GM18951 (cell line): Measurements from ENCODE around the gene COA1.

ENCODE experiments used
- POLR2A ChIP-seq: IDR thresholded peaks from 4 replicates; pipeline ENCODE4 v1.6.1; 2011; ENCODE audit warnings: mild to moderate bottlenecking; ENCODE audit not compliant: insufficient read length, insufficient read depth; ENCODE audit errors: extremely low read depth
- in situ Hi-C: fragments of 300-500 bp; cut with MboI; formaldehyde crosslinking; loops from one replicate; pipeline ENCODE4 v1.12.0; 2022; ENCODE audit warnings: low sequenced_read_pairs, mixed read lengths, inconsistent platforms; ENCODE audit not compliant: unreplicated experiment

Gene COA1

DNA sequence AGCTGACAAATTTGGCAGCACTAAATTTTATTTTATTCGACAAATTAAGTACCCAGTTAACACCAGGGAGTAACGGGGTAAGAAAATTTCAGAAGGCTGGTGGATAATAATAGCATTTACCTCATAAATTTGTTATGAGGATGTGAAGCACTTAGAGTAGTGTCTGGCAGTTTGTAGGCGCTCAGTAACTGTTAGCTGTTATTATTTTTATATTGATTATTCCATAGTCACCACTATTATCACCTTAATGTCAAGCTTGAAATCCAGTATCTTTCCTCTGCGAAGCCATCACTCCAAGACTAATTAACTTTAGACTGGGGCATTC is 563 bp upstream of the COA1 start:
- no peak for TF ChIP-seq POLR2A
- in situ Hi-C loops, result loop anchor here (25.0 kb wide), 1 partner anchor 793 kb away; the partner anchor contains the start of genes MRPL32 and PSMA2

DNA sequence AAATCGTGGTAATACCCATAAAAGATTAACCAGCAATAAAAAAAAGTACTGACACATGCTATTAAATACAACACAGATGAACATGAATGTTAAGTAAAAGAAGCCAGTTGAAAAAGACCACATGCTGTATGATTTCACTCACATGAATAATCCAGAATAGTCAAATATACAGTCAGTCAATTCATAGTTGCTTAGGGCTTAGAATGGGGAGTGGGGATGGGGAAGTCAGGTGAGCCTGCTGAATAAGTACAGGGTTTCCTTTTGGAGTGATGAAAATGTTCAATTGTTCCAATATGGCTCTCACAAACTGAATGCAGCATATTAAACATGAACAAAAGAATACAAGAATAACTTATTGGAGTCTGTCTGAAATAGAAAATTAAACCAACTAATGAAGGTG is 1.8 kb downstream of the COA1 start:
- in situ Hi-C loops, result loop anchor here (25.0 kb wide), 1 partner anchor 790 kb away; the partner anchor contains the start of genes MRPL32 and PSMA2
- TF ChIP-seq POLR2A, result no peak

DNA sequence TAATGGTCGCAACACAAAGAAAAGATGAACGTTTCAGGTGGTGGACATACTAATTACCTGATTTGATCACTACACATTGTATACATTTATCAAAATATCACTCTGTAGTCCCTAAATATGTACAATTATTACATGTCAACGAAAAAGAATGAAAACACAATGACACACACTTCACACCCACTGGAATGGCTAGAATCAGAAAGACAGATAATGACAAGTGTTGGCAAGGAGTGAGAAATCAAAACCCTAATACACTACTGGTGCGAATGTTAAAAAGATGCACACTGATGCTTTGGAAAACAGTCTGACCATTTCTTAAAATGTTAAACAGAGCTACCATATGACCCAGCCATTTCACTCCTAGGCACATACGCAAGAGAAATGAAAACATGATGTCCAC is 2.3 kb downstream of the COA1 start:
- TF ChIP-seq POLR2A, result no peak
- in situ Hi-C loops, result loop anchor here (25.0 kb wide), 1 partner anchor 790 kb away; the partner anchor contains the start of genes MRPL32 and PSMA2

DNA sequence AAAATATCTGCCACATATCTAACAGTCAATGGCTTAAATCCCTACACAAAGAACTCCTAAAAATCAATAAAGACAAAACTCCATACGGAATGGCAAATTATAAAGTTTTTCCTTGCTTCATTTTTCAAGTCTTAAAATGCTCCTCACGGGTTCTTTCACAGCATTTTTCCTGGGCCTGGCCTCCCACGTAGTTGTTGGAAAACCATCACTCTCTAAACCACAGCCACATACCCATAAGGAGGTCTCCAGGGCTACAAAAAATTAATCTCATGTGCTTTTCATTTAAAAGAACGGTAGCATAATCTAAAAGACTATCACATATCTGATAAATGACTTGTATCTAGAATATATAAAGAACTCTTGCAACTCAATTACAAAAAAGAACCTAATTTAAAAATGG is 2.9 kb downstream of the COA1 start:
- no peak for TF ChIP-seq POLR2A
- in situ Hi-C loops, result loop anchor here (25.0 kb wide), 1 partner anchor 789 kb away; the partner anchor contains the start of genes MRPL32 and PSMA2

DNA sequence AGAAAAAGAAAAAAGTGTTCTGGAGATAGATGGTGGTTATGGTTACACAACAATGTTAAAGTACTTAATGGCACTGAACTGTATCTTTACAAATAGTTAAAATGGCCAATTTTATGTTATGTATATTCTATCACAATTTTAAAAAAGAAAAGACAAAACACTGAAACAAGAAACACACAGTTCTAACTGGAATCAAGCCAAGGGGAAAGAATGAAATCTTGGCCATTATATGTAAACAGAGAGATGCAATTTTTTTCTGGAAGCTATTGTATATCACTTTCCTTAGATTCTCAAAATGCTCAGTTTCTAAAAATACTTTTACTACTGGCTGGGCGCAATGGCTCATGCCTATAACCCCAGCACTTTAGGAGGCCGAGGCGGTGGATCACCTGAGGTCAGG is 4.1 kb downstream of the COA1 start:
- in situ Hi-C loops, result loop anchor here (25.0 kb wide), 1 partner anchor 788 kb away; the partner anchor contains the start of genes MRPL32 and PSMA2
- no peak for TF ChIP-seq POLR2A

DNA sequence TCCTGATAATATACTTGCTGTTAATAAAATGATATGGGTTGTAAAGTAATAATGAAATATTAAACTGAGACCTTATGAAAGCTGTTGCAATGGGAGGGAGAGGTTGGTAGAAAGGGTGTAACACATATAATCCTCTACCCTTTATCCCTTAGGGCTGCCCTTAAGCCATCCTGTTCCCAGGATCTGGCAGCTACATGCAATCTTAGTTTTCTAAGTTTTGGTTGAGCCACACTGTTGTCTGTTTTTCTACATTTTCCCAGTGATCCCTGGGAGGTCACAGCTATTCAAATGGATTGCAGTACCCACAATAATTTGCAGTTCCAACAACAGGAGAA is 6.3 kb downstream of the COA1 start:
- TF ChIP-seq POLR2A, result no peak

DNA sequence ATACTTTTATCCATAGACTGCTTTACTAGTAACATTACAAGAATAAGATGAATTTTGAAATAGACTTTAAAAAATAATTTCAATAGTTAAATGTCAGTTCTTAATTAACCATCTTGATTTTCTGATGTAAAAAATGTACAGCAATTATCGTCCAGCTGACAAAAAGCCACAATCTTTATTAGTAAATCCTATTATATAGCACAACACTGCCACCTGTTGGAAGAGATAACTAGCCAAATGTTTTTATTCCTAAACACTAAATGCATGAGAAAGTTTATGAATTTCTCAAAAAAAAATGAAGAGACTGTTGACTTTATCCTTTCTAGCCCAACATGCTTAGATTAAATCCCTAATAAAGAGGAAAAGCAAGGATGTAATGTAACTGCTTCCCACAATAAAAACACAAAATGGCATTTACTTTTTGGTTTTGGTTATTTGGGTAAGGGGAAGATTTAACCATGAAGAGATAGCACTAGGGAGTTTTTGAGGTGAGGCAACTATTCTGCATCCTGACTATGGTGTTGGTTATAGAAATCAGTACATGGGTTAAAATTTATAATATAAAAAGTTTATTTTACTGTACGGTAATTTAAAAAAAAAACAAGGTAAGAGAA is 8.0 kb downstream of the COA1 start:
- TF ChIP-seq POLR2A, result no peak
- in situ Hi-C loops, result loop anchor here (25.0 kb wide), 2 partner anchors 259 to 459 kb away; no protein-coding TSS in a partner anchor

More for the DNA sequence above, 6.3 kb downstream of the COA1 start:
- in situ Hi-C loops, result loop anchor here (25.0 kb wide), 2 partner anchors 261 to 461 kb away; no protein-coding TSS in a partner anchor

DNA sequence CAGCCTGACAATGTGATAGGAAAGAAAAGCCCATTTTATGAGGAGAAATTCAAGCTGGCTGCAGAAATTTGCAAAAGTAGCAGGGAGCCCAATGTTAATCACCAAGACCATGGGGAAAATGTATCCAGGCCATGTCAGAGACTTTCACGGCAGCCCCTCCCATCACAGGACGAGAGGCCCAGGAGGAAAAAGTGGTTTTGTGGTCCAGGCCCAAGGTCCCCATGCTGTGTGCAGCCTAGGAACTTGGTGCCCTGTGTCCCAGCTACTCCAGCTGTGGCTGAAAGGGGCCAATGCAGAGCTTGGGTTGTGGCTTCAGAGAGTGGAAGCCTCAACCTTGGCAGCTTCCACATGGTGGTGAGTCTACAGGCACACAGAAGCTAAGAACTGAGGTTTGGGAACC is 12.7 kb downstream of the COA1 start:
- in situ Hi-C loops, result loop anchor here (10.0 to 25.0 kb wide), 3 partner anchors 118 to 454 kb away; no protein-coding TSS in a partner anchor

DNA sequence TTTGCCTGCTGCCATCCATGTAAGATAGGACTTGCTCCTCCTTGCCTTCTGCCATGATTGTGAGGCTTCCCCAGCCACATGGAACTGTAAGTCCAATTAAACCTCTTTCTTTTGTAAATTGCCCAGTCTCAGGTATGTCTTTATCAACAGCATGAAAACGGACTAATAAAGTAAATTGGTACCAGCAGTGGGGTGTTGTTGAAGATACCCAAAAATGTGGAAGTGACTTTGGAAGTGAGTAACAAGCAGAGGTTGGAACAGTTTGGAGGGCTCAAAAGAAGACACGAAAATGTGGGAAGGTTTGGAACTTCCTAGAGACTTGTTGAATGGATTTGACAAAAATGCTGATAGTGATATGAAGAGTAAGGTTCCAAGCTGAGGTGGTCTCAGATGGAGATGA is 13.4 kb downstream of the COA1 start:
- in situ Hi-C loops, result loop anchor here (10.0 to 25.0 kb wide), 3 partner anchors 119 to 454 kb away; no protein-coding TSS in a partner anchor

More for the DNA sequence above, 12.7 kb downstream of the COA1 start:
- TF ChIP-seq POLR2A, result no peak

DNA sequence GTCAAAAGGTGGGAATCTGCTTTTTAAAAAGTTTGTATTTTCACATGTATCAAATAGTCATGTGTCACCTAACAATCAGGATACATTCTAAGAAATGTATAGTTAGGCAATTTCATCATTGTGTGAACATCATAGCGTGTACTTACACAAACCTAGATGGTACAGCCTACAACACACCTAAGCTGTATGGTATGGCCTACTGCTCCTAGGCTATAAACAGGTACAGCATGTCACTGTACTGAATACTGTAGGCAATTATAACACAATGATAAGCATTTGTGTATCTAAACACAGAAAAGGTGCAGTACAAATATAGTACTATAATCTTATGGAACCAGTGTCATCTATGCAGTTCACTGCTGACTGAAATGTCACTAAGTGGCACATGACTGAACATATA is 17.8 kb downstream of the COA1 start:
- TF ChIP-seq POLR2A, result no peak
- in situ Hi-C loops, result loop anchor here (10.0 to 25.0 kb wide), 3 partner anchors 123 to 449 kb away; no protein-coding TSS in a partner anchor

DNA sequence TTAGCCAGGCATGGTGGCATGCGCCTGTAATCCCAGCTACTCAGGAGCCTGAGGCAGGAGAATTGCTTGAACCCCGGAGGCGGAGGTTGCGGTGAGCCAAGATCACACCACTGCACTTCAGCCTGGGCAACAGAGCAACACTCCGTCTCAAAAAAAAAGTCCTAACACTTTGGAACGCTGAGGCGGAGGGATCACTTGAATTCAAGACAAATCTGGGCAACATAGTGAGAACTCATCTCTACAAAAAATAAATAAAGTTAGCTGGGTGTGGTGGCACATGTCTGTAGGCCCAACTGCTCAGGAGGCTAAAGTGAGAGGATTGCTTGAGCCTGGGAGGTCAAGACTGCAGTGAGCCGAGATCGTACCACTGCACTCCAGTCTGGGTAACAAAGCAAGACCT is 21.3 kb downstream of the COA1 start:
- in situ Hi-C loops, result loop anchor here (25.0 kb wide), 2 partner anchors 246 to 446 kb away; no protein-coding TSS in a partner anchor

DNA sequence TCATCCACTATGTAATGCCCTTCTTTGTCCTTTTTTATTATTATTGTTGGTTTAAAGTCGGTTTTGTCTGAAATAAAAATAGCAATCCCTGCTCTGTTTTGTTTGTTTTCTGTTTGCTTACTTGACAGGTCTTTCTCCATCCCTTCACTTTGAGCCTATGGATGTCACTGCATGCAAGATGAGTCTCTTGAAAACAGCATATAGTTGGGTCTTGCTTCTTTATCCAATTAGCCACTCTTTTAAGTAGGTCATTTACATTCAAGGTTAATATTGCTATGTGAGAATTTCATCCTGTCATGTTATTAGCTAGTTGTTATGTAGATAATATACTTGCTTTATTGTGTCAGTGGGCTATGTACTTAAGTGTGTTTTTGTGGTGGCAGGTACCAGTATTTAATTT is 25.8 kb downstream of the COA1 start:
- in situ Hi-C loops, result loop anchor here (5.0 to 25.0 kb wide), 3 partner anchors 121 to 441 kb away; partner anchors contain the start of gene STK17A
- TF ChIP-seq POLR2A, result no peak

DNA sequence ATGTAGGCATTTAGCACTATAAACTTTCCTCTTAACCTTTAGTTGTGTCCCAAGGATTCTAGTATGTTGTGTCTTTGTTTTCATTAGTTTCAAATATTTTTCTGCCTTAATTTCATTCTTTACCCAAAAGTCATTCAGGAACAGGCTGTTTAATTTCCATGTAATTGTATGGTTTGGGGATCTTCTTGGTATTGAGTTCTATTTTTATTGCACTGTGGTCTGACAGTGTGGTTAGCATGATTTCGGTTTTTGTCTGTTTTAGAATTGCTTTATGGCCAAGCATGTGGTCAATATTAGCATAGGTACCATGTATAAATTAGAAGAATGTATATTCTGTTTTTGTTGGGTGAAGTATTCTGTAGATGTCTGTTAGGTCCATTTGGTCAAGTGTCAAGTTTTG is 26.3 kb downstream of the COA1 start:
- in situ Hi-C loops, result loop anchor here (5.0 to 25.0 kb wide), 3 partner anchors 121 to 441 kb away; partner anchors contain the start of gene STK17A
- no peak for TF ChIP-seq POLR2A

DNA sequence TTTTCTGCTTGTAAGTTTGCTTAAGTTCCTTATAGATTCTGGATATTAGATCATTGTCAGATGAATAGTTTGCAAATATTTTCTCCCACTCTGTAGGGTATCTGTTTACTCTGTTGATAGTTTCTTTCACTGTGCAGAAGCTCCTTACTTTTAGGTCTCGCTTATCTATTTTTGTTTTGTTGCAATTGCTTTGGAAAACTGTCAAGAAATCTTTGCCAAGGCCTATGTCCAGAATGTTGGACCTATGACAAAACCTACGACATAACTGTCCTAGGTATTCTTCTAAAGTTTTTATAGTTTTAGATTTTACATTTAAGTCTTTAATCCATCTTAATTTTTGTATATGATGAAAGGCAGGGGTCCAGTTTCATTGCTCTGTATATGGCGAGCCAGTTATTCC is 27.4 kb downstream of the COA1 start:
- TF ChIP-seq POLR2A, result no peak
- in situ Hi-C loops, result loop anchor here (5.0 to 25.0 kb wide), 3 partner anchors 120 to 440 kb away; partner anchors contain the start of gene STK17A

DNA sequence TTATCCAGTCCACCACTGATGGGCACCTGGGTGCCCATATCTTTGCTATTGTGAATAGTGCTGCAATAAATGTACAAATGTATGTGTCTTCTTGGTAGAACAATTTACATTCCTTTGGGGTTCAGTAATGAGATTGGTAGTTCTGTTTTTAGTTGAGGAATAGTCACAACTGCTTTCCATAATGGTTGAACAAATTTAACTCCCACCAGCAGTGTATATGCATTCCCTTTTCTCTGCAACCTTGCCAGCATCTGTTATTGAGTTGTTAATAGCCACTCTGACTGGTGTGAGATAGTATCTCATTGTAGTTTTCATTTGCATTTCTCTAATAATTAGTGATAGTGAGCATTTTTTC is 27.8 kb downstream of the COA1 start:
- no peak for TF ChIP-seq POLR2A
- in situ Hi-C loops, result loop anchor here (5.0 to 25.0 kb wide), 3 partner anchors 119 to 439 kb away; partner anchors contain the start of gene STK17A
